Naive B cell (primary cell): ENCODE data around the gene THOC7. TPM values are rescaled to one million over a fixed set of nuclear protein-coding genes. Genes with fewer than 3 reads are reported as not detected.

Experiments
- ATAC-seq, 2 donors: fragments of 150-1000 bp; cut with Tn5 transposase; 2 replicates each; pipeline ENCODE4 v1.10.0; 2021; ENCODE audit warnings: low read depth in 2 of 2, mild to moderate bottlenecking in 2 of 2, moderate library complexity in 2 of 2
- DNase-seq: peaks from one replicate; pipeline ENCODE4 v3.0.0; 2022
- H3K27ac Mint-ChIP-seq, 6 donors: one replicate each; pipeline ENCODE4 v1.8.0; 2020 to 2022; ENCODE audit warnings: mild to moderate bottlenecking in 6 of 6, mixed read lengths in 6 of 6, moderate library complexity in 5 of 6, inconsistent platforms in 2 of 6
- H3K27me3 Mint-ChIP-seq, 3 donors: one replicate each; pipeline ENCODE4 v1.8.0; 2021 to 2022; ENCODE audit warnings: mixed read lengths in 3 of 3, mild to moderate bottlenecking in 1 of 3
- H3K36me3 Mint-ChIP-seq, 2 donors: one replicate each; pipeline ENCODE4 v1.8.0; 2020 to 2022; ENCODE audit warnings: mixed read lengths in 2 of 2, inconsistent platforms in 1 of 2, mild to moderate bottlenecking in 1 of 2
- H3K4me1 Mint-ChIP-seq, 3 donors: one replicate each; pipeline ENCODE4 v1.8.0; 2020 to 2022; ENCODE audit warnings: mixed read lengths in 3 of 3, inconsistent platforms in 1 of 3, mild to moderate bottlenecking in 1 of 3, moderate library complexity in 1 of 3
- H3K4me3 Mint-ChIP-seq, 8 donors: one replicate each; pipeline ENCODE4 v1.8.0; 2020 to 2022; ENCODE audit warnings: mild to moderate bottlenecking in 8 of 8, mixed read lengths in 8 of 8, moderate library complexity in 8 of 8, inconsistent platforms in 2 of 8
- H3K9me3 Mint-ChIP-seq, 7 donors: one replicate each; pipeline ENCODE4 v1.8.0; 2020 to 2022; ENCODE audit warnings: mixed read lengths in 7 of 7, mild to moderate bottlenecking in 5 of 7, inconsistent platforms in 2 of 7, moderate library complexity in 1 of 7
- polyA plus RNA-seq, 6 donors: library from polyadenylated mRNA; unstranded; fragments of 300-500 nt; fragmentation: Illumina TruSeq; gene quantifications; one replicate each; pipeline ENCODE4 v1.2.3, GENCODE V29; 2021; ENCODE audit warnings: low read depth in 6 of 6

The THOC7 gene
- polyA plus RNA-seq, 6 donors from 2014 or later = 62.0 to 113 (median 75.0) TPM

DNA sequence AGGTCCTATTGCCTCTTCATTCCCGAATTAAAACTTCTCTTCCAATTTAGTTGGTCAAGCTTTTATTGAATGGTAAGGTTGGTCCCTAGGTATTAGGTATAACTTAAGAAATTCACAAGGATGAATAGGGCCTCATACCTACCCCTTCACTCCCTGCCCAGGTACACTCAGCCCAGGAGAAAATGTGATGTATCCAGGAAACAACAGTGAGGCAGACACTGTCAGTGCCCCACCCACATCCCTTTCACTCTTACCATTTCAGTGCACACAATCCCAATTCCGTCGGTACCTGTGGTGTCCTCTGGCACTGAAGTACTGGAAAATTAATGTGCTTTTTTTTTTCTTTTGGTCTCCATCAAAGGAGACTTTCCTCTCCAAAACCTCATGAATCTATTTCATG is 55.0 kb downstream of the THOC7 start:
- H3K27ac Mint-ChIP-seq = peak overlapping the region in 1 of 6 donors; percentile 49
- no peaks in the 10 kb centered on the region for H3K9me3 Mint-ChIP-seq
- H3K27me3 Mint-ChIP-seq = no peaks in the 10 kb centered on the region
- no peak for ATAC-seq
- DNase-seq = no peak
- peaks cover 0 to 4% (median 0%) of the 10 kb centered on the region in 3 donors for H3K4me1 Mint-ChIP-seq
- no peak overlapping the region for H3K4me3 Mint-ChIP-seq
- H3K36me3 Mint-ChIP-seq = no peaks in the 10 kb centered on the region

GRCh38 chr3:63807961-63808565 is 55.5 kb downstream of the THOC7 start:
- H3K27me3 Mint-ChIP-seq = no peaks in the 10 kb centered on the region
- peaks cover 0 to 4% (median 0%) of the 10 kb centered on the region in 3 donors for H3K4me1 Mint-ChIP-seq
- no peaks in the 10 kb centered on the region for H3K36me3 Mint-ChIP-seq
- no peaks in the 10 kb centered on the region for H3K9me3 Mint-ChIP-seq
- DNase-seq (no peak), ATAC-seq (no peak)
- no peak overlapping the region for H3K4me3 Mint-ChIP-seq
- H3K27ac Mint-ChIP-seq = peak overlapping the region in 1 of 6 donors; percentile 75

DNA sequence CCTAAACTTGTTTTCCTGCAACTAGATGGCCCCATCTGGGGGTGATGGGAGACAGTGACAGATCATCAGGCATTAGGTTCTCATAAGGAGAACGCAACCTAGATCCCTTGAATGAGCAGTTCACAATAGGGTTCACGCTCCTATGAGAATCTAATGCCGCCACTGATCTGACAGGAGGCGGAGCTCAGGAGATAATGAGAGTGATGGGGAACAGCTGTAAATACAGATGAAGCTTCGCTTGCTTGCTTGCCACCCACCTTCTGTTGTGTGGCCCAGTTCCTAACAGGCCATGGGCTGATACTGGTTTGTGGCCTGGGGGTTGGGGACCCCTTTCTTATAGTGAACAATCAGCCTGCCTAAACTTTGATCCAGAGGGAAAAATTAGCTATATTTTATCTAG is 59.7 kb downstream of the THOC7 start:
- Mint-ChIP-seq H3K9me3 (no peaks in the 10 kb centered on the region), H3K36me3 (no peaks in the 10 kb centered on the region), H3K27ac (no peak overlapping the region), H3K4me3 (no peak overlapping the region), H3K4me1 (peaks cover 0 to 4% (median 0%) of the 10 kb centered on the region in 3 donors), H3K27me3 (no peaks in the 10 kb centered on the region)
- no peak for DNase-seq
- ATAC-seq = no peak

GRCh38 chr3:63800097-63800496 is 63.5 kb downstream of the THOC7 start:
- Mint-ChIP-seq H3K36me3 (no peaks in the 10 kb centered on the region), H3K27me3 (peaks cover 5 to 9% (median 5%) of the 10 kb centered on the region in 3 donors), H3K9me3 (no peaks in the 10 kb centered on the region), H3K4me1 (no peaks in the 10 kb centered on the region), H3K27ac (no peak overlapping the region), H3K4me3 (no peak overlapping the region)
- DNase-seq = no peak
- no peak for ATAC-seq

- DNase-seq (no peak), ATAC-seq (no peak)
- Mint-ChIP-seq H3K36me3 (no peaks in the 10 kb centered on the region), H3K4me3 (no peak overlapping the region), H3K4me1 (no peaks in the 10 kb centered on the region), H3K27ac (no peak overlapping the region), H3K27me3 (peaks cover 5 to 9% (median 5%) of the 10 kb centered on the region in 3 donors), H3K9me3 (no peaks in the 10 kb centered on the region)
Observed at GRCh38 chr3:63798949-63799348, 64.7 kb downstream of the THOC7 start.

GRCh38 chr3:63798544-63798943 is 65.1 kb downstream of the THOC7 start:
- no peaks in the 10 kb centered on the region for H3K36me3 Mint-ChIP-seq
- ATAC-seq = no peak
- peaks cover 5 to 9% (median 5%) of the 10 kb centered on the region in 3 donors for H3K27me3 Mint-ChIP-seq
- no peak overlapping the region for H3K4me3 Mint-ChIP-seq
- no peaks in the 10 kb centered on the region for H3K4me1 Mint-ChIP-seq
- DNase-seq = no peak
- no peaks in the 10 kb centered on the region for H3K9me3 Mint-ChIP-seq
- no peak overlapping the region for H3K27ac Mint-ChIP-seq

GRCh38 chr3:63795438-63795837 is 68.2 kb downstream of the THOC7 start:
- DNase-seq (no peak), ATAC-seq (no peak)
- Mint-ChIP-seq H3K9me3 (no peaks in the 10 kb centered on the region), H3K36me3 (no peaks in the 10 kb centered on the region), H3K27ac (no peak overlapping the region), H3K27me3 (peaks cover 5 to 9% (median 5%) of the 10 kb centered on the region in 3 donors), H3K4me1 (no peaks in the 10 kb centered on the region), H3K4me3 (no peak overlapping the region)

GRCh38 chr3:63791974-63792373 is 71.6 kb downstream of the THOC7 start:
- Mint-ChIP-seq H3K27ac (no peak overlapping the region), H3K36me3 (no peaks in the 10 kb centered on the region), H3K27me3 (peaks cover 2 to 14% (median 11%) of the 10 kb centered on the region in 3 donors), H3K4me1 (no peaks in the 10 kb centered on the region), H3K9me3 (no peaks in the 10 kb centered on the region), H3K4me3 (no peak overlapping the region)
- DNase-seq = no peak
- no peak for ATAC-seq

Other genes with a start within 250 kb of the THOC7 start
- not detected for gene SNTN, start 211.1 kb downstream of the THOC7 start, polyA plus RNA-seq
- not detected for gene C3orf49, start 44.5 kb downstream of the THOC7 start, polyA plus RNA-seq
- gene ATXN7, start 62 bp upstream of the THOC7 start, polyA plus RNA-seq = 1 to 10 TPM; 2.5 to 7.2 (median 4.9) TPM
- not detected for gene SCAANT1, start 48.6 kb upstream of the THOC7 start, polyA plus RNA-seq
- gene PSMD6, start 159.7 kb upstream of the THOC7 start, polyA plus RNA-seq = 100 to 1,000 TPM in 5 of 6 donors, 10 to 100 TPM in 1; 93.0 to 150 (median 123) TPM